D721Med (cell line): ENCODE data around the gene ACTR5.

Experiments used
- DNase-seq: peaks from one replicate; pipeline ENCODE4 v3.0.0; 2011; ENCODE audit warnings: low spot score; ENCODE audit not compliant: insufficient read length
- FAIRE-seq: peaks from 2 replicates; lab custom pipeline; 2011; peaks lifted over from hg19 to GRCh38; lab: Jason Lieb, UNC
- CTCF ChIP-seq: IDR thresholded peaks from 2 replicates; pipeline ENCODE4 v1.5.1; 2012; ENCODE audit warnings: mild to moderate bottlenecking, control low read depth; ENCODE audit not compliant: insufficient read depth; ENCODE audit errors: missing control alignments

The ACTR5 gene

DNA sequence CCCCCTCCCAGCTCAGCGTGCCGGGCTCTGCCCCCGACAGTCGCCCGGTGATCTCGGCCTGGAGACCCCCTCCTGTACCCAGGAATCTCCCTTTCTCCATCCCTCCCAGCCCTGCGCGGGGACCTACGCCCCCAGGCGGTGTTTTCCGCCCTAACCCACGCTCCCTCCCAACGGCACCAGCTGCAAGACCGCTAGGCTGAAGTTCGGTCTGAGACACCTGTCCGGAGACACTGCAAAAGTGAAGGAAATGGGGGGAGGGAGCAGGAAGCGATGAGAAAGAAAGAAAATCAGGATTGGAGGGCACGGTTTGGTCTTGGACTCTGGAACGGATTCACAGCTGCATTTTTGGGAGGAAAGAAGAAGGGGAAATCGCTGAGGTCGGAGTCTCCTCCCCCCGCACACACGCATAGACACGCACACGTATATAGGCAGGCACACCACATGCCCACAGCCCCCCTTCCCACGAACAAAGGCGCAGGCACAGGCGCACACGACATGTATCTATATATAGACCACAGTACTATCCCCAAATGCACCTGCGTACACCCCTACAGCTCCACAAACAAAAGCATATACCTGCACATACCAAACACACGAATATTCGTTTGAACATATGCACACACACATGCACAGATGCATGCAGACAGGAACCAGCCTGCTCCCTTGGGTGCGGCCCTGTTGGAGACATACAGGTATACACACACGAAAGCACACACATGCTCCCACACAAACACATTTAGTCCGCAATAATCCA, 22.9 kb upstream of the ACTR5 start:
- DNase-seq = peak; percentile 31
- no peak for TF ChIP-seq CTCF
- FAIRE-seq = no peak

- FAIRE-seq (no peak), DNase-seq (peak; percentile 64)
- TF ChIP-seq CTCF = peak; percentile 67
Measured at GRCh38 chr20:38725931-38726803, 22.1 kb upstream of the ACTR5 start.

- peak; percentile 39 for TF ChIP-seq CTCF
- FAIRE-seq (no peak), DNase-seq (peak; percentile 38)
Measured at GRCh38 chr20:38726804-38727606, 21.3 kb upstream of the ACTR5 start.

- DNase-seq = no peak
- no peak for TF ChIP-seq CTCF
- FAIRE-seq = no peak
Measured at GRCh38 chr20:38727607-38728190, 20.6 kb upstream of the ACTR5 start.

- FAIRE-seq = no peak
- peak; percentile 22 for DNase-seq
- no peak for TF ChIP-seq CTCF
Measured at GRCh38 chr20:38728191-38728781, 20.0 kb upstream of the ACTR5 start.

DNA sequence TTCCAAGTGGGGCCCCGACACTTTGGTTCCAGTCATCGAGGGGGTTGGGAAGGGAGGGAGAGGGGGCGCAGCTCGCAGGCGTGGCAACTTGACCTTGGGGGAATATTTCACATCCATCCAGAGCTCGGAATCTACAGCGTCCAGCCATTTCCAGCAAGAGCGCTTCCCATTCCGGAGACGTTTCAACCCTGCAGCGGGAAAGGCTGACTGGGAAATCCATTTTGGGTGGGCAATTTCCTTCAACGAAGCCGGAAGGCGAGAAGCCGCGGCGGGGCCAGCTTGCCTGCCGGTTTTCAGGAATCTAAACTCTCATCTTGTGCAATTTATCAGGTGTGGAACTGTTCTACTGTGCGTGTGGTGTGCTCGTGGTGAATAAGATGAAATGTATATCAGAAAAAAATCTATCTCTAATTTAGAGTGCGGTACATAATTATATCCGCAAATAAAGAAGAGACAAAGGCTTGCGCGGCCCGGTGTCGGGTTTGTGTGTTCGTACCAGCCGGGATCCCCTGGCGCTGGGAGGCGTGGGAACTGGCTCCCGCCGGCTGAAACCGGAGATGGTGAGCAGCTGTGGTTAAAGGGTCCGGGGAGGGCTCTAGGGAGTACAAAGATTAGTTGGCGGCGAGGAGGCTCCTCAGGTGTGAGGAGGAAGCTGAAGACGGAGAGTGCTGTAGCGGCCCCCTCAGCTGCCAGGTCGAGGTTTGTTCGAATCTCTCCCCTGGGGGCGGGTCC, 19.2 kb upstream of the ACTR5 start:
- no peak for TF ChIP-seq CTCF
- FAIRE-seq (no peak), DNase-seq (peak; percentile 35)
